Measurements from ENCODE around the gene AUTS2. TPM values are rescaled to one million over a fixed set of nuclear protein-coding genes. Genes with fewer than 3 reads are reported as not detected.

AUTS2 gene
- total RNA-seq, 1 donor from 2014 or later = 7.7 TPM

DNA sequence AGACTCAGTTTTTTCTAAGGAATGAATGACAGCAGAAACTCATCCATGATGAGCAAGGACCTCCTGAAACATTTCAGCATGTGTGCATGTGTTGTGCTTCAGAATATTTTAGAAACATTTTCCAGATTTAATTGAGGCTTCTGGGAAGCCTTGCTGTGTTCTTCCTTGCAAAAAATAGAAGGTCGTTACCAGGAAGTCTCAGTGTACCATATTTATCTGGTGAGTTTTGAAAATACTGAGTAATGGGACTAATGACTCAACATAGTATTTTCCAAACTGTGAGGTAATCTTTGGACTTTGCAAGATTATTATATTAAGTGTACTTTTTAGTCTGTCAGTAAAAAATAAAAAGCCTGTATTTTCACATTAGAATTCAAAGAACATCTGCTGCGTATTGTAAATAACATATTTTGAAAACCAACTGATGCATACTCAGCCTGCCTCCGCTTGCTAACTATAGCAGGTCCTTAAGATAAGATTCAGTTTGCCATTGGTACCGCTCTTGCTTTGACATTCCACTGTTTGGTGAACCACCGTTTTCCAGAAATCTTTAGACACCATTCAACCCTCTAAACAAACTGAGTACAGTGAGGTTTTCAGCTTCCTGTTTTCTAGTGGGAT is 794.1 kb downstream of the AUTS2 start:
- intact Hi-C loops (cut with micrococcal nuclease) = no loop called here

DNA sequence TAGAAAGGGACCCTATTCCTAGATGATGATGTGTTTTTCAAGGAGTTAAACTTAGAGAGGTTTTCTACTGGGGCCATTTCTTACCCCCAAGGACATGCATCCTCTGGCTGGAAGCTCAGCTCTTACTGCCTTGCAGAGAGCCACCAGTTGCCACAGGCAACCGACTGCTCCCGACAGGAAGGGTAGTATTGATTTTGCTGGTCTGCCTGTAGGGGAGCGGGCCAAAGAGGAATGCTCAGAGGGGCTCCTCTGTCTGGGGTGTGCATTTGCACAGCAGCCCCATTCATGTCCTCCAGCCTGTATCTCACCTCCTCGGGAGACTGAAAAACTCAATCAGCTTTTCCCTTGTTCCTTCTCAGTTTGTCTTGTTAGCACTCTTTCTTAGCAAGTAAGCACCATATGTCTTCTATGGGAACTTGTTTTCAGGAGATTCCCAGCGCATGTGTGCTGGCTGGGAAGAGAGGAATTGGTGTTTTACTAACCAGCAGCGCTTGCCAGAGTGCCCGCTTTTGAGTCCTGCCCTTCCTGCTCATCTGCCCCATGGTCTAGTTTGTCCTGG is 794.7 kb downstream of the AUTS2 start:
- intact Hi-C loops (cut with micrococcal nuclease) = no loop called here

DNA sequence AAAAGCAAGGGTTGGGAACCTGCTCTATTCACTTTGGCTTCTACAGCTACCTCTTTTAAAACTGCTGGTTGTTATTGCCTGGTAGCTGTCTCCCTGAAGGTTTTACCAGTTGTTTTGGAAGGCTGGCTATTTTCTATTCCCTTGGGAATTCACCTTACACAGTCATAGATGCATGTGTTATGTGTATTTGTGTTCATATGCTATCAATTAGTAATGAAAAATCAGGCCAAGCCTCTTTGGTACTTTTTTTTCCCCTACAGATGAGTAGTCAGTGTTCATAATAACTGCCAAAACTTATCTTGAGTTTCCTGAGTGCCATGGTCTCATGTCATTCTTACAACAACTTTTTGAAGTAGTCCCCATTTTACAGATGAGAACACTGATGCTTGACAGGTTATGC is 795.7 kb downstream of the AUTS2 start:
- intact Hi-C loops (cut with micrococcal nuclease) = no loop called here

DNA sequence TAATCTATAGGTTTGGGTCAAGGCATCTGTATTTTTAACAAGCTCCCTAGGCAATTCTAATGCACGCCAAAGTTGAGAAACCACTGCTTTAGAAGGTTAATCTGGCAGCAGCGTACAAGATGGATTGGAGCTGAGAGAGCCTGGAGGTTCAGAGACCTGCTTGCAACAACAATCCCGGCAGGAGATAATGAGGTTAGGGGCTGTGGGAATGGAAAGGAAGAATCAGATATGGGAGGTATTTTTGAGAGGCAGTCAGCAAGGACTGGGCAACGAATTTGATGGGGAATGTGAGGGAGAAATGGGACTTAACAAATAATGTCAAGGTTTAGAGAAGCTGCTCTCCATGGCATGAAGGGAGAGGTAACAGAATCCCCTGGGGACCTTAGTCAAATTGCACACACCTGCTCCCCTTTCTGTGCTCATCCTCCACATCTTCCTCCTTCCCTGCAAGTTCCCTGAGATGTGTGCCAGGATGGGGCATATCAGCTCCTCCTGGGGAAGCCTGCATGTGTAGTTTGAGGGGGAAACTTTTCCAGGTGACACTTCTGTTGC is 802.6 kb downstream of the AUTS2 start:
- intact Hi-C loops (cut with micrococcal nuclease) = no loop called here

GRCh38 chr7:70402069-70402468 is 803.8 kb downstream of the AUTS2 start:
- intact Hi-C loops (cut with micrococcal nuclease) = no loop called here

- intact Hi-C loops (cut with micrococcal nuclease) = no loop called here
Measured at GRCh38 chr7:70405241-70405640, 807.0 kb downstream of the AUTS2 start.

- intact Hi-C loops (cut with micrococcal nuclease) = no loop called here
Measured at GRCh38 chr7:70406186-70406949, 808.1 kb downstream of the AUTS2 start.

- intact Hi-C loops (cut with micrococcal nuclease) = no loop called here
Measured at GRCh38 chr7:70406950-70407209, 808.6 kb downstream of the AUTS2 start.

GRCh38 chr7:70408477-70408876 is 810.2 kb downstream of the AUTS2 start:
- intact Hi-C loops (cut with micrococcal nuclease) = no loop called here

- intact Hi-C loops (cut with micrococcal nuclease) = no loop called here
Measured at GRCh38 chr7:70408891-70409290, 810.6 kb downstream of the AUTS2 start.

DNA sequence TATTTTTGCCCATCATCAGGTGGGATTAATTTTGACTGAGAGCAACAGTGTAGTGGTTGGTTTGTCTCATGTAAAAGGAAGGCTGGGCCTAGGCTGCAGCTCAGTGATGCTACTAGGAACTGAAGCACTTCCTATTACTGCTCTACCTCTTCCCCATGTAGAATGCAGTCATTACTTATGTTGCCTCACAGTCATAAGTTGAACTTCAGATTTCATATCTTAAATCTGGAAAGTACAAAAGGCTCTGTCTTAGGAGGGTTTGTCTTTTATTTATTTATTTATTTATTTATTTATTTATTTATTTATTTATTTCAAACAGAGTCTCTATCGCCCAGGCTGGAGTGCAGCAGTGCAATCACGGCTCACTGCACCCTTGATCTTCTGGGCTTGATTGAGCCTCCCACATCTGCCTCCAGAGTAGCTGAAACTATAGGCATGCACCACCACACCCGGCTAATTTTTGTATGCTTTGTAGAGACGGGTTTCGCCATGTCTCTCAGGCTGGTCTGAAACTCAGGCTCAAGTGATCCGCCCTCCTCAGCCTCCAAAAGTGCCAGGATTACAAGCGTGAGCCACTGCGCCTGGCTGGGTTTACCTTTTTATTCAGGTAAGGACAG is 812.0 kb downstream of the AUTS2 start:
- intact Hi-C loops (cut with micrococcal nuclease) = no loop called here

DNA sequence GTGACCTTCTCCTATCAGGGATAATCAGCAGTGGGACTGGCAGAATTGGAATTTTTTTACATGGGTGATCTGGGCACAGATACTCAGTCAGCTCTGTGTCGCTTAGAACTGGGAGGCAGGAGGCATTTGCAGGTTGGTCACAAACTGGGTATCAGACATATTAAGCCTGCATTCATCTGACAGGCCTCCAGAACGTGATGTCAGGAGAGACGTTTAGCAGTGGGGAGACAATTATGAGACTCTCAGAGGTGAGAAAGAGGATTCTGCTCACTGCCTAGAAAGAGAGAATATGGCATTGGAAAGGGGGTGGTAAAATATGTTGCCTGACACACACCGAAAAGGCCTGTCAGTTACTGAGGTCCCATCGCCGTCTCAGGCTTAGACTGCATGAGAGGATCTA is 816.1 kb downstream of the AUTS2 start:
- intact Hi-C loops (cut with micrococcal nuclease) = no loop called here

- intact Hi-C loops (cut with micrococcal nuclease) = no loop called here
Measured at GRCh38 chr7:70415179-70415972, 817.1 kb downstream of the AUTS2 start.

DNA sequence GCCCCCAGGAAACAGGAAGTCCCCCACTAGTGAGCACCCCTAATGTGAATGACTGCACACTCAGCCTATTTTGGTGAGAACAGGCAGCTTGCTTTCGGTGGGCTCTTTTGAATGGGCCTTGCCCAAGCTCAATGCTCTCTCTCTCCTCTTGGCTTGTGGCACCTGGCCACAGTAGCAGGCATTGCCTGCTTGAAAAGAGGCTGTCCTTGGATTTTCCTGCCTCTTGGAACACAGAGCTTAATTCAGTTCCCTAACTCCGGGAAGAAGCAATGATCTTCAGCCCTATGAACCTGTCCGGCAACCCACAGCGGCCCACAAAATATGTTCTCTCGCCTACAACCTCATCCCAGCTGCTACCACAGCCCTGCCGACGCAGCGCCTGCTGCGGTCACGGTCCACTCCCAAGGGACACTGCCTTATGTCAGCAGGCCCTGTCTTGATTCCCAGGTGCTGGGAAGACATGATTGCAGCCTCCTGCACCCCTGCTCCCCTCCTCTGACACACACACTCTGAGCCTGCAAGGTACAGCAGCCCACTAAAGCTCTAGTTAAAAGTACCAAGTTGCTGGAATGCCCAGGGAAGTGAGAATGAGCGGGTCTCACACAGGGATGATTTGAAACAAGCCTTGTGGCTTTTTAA is 818.2 kb downstream of the AUTS2 start:
- intact Hi-C loops (cut with micrococcal nuclease) = no loop called here

- intact Hi-C loops (cut with micrococcal nuclease) = no loop called here
Measured at GRCh38 chr7:70416986-70417655, 818.8 kb downstream of the AUTS2 start.

GRCh38 chr7:70419526-70420380 is 821.5 kb downstream of the AUTS2 start:
- intact Hi-C loops (cut with micrococcal nuclease) = no loop called here

DNA sequence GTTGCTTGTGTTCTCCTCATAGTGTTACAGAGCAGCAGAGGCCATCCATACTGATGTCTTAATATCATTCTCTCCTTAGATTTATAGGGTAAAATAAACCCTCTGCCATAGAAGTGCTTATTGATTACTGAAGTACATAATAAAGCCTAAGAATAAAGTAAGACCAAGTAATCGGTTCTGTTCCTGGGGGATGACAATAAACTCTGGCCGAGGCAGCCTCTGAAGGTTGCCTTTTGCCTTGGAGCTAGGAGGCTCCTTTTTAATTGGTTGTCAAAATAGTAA is 822.0 kb downstream of the AUTS2 start:
- intact Hi-C loops (cut with micrococcal nuclease) = no loop called here

- intact Hi-C loops (cut with micrococcal nuclease) = no loop called here
Measured at GRCh38 chr7:70421319-70421718, 823.0 kb downstream of the AUTS2 start.

GRCh38 chr7:70426249-70426880 is 828.1 kb downstream of the AUTS2 start:
- intact Hi-C loops (cut with micrococcal nuclease) = no loop called here
